EL (cell line): ENCODE measurements around the gene ZNF785.
A peak's percentile ranks its signal among the peaks of the same experiment; 100 is the strongest.
"Not testable (repeated sequence)": the region's sequence is repeated elsewhere in the genome, so short reads cannot be mapped to it uniquely, and the experiment has no call there.

Experiments used
- DNase-seq: peaks from one replicate; pipeline ENCODE4 v3.0.0-alpha.2; 2016

ZNF785 gene

GRCh38 chr16:30561089-30561816 is 24.2 kb downstream of the ZNF785 start:
- no peak for DNase-seq

DNA sequence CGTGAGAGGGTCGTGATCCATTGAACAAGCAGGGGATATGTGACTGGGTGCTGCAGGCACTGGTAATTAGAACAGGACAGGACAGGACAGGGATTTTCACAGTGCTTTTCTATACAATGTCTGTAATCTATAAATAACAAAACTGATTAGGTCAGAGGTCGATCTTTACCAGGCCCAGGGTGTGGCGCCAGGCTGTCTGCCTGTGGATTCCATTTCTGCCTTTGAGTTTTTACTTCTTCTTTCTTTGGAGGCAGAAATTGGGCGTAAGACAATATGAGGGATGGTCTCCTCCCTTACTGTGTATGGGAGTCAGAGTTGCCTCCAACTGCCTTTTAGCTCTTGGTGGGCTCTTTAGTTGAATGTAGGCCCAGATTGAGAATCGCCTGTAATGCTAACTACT is 25.8 kb downstream of the ZNF785 start:
- DNase-seq: no peak

GRCh38 chr16:30558789-30559377 is 26.6 kb downstream of the ZNF785 start:
- DNase-seq: no peak

GRCh38 chr16:30557957-30558788 is 27.3 kb downstream of the ZNF785 start, which contains the start of gene ZNF764:
Gene ZNF764 (minus strand): TSS chr16:30558374. CDS start chr16:30558182, 192 bp downstream.
- DNase-seq: peak; percentile 99

DNA sequence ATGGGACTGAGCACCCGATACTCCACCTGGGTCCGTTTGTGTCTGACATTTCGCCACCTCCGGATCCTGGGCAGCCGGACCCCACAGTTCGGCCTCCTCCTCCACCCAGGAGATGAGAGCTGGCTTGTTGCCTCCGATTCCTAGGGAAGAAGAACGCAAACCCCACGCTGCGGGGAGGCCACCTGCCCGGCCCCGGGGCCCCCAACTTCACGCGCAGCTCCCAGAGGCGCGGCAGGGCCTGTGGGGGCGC is 27.9 kb downstream of the ZNF785 start:
- no peak for DNase-seq

GRCh38 chr16:30556125-30556473 is 29.4 kb downstream of the ZNF785 start:
- no peak for DNase-seq

GRCh38 chr16:30555315-30556124 is 30.0 kb downstream of the ZNF785 start:
- no peak for DNase-seq

GRCh38 chr16:30554557-30555314 is 30.8 kb downstream of the ZNF785 start:
- DNase-seq: no peak

GRCh38 chr16:30553393-30553899 is 32.1 kb downstream of the ZNF785 start:
- no peak for DNase-seq

DNA sequence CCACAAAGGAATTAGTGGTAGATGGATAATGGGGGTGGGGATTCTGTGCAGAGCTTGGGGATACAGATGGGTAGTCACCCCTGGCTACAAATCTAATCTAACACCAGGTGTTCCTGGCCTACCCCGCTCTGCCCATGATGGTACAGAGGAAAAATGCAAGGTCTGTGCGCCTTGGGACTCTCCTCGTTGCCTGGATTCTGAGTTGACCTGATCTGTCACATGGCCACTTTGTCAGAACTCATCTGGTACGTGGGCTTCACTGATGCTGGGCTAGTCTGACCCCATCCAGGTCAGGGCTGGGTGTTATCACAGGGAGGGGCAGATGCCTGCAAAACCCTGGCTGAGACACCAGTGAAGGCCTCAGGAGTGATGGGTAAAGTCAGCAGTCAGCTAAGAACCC is 32.5 kb downstream of the ZNF785 start:
- no peak for DNase-seq

GRCh38 chr16:30551781-30552180 is 33.7 kb downstream of the ZNF785 start:
- no peak for DNase-seq

DNA sequence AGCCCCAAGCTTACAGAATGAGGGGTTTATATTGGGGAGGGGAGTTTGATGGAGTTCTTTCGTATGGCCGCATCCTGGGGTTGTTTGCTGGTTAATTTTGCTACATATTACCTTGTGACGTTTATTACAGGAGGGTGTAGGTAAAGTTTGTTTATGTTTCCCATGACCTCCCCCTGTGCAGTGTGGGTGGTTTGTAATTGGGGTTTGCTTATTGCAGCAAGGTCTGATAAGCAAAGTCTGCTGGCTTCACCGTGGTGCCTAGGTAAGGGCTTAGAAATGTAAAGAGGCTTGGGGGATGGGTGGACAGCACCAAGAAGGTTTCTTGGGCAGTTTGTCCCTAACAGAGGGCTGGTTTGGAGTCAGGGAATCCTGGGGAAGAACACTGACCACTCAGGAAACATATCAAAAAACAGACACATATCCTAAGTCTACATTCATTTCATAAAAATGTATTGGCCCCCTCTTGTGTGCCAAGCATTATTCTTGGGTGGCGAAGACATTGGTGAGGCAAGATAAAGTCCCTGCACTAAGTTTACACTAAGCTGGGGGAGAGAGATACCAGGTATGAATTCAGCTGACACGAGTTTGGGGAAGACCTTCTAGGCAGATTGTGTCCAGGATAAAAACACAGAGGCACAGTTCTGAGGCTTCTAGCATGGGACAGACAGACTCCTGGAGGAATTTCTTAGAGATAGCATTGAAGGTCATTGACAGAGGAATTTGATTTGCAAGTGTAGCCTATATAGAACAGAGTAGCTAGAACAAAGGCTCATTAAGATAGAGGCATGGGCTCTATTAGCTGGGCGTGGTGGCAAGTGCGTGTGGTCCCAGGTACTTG is 36.9 kb downstream of the ZNF785 start:
- DNase-seq: no peak

DNA sequence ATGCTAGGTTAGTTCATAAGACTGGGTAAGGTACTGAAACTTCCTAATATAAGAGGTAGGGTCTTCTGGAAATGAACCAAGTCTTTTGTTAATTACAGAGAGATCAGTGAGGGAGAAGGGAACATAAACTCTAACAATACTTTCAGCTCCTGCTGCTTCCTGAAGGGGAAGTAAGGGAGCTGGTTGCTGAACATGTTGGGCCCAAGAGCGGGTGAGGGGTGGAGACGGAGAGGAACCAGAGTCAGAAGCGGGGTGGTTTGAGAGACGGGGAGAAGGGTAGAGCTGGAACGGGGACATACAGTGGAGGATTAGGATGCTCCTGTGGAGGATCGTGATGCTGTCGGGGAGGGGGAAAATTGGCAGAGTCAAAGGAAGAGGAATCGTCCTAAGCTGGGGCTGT is 39.4 kb downstream of the ZNF785 start:
- no peak for DNase-seq

DNA sequence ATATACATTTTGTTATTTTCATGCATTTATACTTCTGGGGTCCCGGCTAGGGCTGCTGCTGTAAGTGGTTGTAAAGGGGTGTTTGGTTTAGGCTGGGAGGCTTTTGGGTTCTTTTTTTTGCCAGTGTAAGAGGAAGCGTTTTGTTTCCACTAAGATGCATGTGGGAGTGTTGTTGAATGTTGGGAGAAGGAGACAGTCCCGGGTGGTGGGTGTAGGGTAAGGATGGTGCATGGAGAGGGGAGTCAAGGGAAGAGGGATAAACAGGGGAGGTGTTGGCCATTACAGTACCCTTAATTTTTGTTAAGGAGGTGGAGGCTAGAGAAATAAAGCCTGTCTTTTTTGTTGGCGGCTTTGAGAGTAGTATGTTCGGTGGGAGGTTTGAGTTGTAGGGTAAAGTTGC is 42.4 kb downstream of the ZNF785 start:
- no peak for DNase-seq

DNA sequence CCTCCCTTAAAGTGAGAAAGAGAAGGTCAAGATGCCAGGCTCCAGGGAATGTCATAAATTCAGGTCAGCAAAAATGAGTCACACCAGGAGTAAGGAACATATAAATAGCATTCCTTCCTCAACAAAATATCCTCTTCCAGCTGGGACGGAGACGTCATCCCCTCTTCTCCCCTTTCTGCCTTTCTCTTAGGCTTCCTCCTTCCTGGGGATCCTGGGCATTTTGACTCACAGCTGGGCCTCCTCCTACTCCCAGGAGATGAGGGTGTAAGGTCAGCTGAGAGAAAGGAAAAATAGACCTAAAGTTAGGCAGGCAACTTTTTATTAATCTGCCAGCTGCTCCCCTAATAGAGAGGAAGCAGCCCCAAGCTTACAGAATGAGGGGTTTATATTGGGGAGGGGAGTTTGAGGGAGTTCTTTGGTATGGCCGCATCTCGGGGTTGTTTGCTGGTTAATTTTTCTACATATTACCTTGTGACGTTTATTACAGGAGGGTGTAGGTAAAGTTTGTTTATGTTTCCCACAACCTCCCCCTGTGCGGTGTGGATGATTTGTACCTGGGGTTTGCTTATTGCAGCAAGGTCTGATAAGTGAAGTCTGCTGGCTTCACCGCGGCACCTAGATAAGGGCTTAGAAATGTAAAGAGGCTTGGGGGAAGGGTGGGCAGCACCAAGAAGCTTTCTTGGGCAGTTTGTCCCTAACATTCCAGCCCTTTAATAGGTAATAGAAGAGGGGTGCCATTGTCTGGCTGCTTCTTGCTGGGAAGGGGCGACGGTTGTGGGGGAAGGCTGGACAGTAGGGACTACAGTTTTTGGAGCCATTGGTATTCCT is 43.8 kb downstream of the ZNF785 start:
- peak; percentile 56 for DNase-seq

DNA sequence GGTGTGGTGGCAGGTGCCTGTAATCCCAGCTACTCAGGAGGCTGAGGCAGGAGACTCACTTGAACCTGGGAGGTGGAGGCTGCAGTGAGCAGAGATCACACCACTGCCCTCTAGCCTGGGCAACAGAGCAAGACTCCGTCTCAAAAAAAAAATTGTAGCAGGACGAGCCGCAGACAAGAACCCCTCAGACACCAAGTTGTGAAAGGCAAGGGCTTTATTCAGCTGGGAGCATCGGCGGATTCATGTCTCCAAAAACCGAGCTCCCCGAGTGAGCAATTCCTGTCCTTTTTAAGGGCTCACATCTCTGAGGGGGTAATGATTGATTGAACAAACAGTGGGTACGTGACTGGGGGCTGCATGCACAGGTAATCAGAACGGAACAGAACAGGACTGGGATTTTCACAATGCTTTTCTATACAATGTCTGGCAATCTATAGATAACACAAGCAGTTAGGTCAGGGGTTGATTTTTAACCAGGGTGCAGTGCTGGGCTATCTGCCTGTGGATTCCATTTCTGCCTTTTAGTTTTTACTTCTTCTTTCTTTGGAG is 44.5 kb downstream of the ZNF785 start:
- not testable (repeated sequence) for DNase-seq

GRCh38 chr16:30539986-30540526 is 45.4 kb downstream of the ZNF785 start:
- DNase-seq: not testable (repeated sequence)

GRCh38 chr16:30539000-30539964 is 46.2 kb downstream of the ZNF785 start:
- DNase-seq: no peak
